ENCODE results near the gene ACSL5.

DNA sequence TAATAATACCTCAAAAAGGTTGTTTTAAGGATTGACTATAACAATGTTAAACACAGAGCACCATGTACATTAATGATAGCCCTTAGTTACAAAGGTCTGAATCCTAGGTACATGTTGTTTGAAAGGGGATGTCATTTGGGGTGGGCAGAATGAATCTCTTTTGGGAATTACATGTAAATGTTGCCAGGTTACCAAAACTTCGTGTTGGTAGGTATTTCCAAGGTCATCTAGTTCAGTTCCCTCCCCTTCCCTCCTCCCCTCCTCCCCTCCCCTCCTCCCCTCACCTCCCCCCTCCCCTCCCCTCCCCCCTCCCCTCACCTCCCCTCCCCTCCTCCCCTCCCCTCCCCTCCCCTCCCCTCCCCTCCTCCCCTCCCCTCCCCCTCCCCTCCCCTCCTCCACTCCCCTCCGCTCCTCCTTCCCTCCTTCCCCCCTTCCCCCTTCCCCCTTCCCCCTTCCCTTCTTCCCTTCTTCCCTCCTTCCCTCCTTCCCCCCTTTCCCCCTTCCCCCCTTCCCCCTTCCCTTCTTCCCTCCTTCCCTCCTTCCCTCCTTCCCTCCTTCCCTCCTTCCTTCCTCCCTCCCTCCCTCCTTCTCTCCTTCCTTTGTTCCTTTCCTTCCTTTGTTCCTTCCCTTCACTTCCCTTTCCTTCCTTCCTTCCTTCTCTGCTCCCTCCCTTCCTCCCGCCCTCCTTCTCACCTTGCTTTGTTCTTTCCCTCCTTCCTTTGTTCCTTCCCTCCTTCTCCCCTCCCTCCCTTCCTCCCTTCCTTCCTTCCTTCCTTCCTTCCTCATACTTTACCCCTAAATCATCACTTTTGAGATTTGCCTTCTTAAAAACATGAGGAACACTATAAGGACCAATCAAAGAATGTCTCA is 81.2 kb downstream of the ACSL5 start:
- TF ChIP-seq CREB1 (CRISPR knock-in tag; IDR thresholded peaks at IDR 0.05; ENCODE audit: low read depth) (no peak), JUNB (IDR thresholded peaks at IDR 0.05; ENCODE audit: unreplicated experiment) (no peak), POLR2AphosphoS5 (IDR thresholded peaks at IDR 0.05; ENCODE audit: low read depth) (no peak), EZH2 (IDR thresholded peaks at IDR 0.05; ENCODE audit: low read depth, unreplicated experiment) (no peak), ZNF331 (CRISPR knock-in tag; IDR thresholded peaks at IDR 0.05; ENCODE audit: low read depth) (no peak), EZH2phosphoT487 (IDR thresholded peaks at IDR 0.05; ENCODE audit: unreplicated experiment) (no peak), STAT1 (IDR thresholded peaks at IDR 0.05; ENCODE audit: unreplicated experiment) (no peak), NANOG (IDR thresholded peaks at IDR 0.05; ENCODE audit: borderline replicate concordance) (no peak)
- TF ChIP-seq, protein P1, sequence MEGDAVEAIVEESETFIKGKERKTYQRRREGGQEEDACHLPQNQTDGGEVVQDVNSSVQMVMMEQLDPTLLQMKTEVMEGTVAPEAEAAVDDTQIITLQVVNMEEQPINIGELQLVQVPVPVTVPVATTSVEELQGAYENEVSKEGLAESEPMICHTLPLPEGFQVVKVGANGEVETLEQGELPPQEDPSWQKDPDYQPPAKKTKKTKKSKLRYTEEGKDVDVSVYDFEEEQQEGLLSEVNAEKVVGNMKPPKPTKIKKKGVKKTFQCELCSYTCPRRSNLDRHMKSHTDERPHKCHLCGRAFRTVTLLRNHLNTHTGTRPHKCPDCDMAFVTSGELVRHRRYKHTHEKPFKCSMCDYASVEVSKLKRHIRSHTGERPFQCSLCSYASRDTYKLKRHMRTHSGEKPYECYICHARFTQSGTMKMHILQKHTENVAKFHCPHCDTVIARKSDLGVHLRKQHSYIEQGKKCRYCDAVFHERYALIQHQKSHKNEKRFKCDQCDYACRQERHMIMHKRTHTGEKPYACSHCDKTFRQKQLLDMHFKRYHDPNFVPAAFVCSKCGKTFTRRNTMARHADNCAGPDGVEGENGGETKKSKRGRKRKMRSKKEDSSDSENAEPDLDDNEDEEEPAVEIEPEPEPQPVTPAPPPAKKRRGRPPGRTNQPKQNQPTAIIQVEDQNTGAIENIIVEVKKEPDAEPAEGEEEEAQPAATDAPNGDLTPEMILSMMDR (conservative IDR thresholded peaks at IDR 0.05; ENCODE audit: low read depth in 2 of 2) = no peak
- TF ChIP-seq, protein P2, sequence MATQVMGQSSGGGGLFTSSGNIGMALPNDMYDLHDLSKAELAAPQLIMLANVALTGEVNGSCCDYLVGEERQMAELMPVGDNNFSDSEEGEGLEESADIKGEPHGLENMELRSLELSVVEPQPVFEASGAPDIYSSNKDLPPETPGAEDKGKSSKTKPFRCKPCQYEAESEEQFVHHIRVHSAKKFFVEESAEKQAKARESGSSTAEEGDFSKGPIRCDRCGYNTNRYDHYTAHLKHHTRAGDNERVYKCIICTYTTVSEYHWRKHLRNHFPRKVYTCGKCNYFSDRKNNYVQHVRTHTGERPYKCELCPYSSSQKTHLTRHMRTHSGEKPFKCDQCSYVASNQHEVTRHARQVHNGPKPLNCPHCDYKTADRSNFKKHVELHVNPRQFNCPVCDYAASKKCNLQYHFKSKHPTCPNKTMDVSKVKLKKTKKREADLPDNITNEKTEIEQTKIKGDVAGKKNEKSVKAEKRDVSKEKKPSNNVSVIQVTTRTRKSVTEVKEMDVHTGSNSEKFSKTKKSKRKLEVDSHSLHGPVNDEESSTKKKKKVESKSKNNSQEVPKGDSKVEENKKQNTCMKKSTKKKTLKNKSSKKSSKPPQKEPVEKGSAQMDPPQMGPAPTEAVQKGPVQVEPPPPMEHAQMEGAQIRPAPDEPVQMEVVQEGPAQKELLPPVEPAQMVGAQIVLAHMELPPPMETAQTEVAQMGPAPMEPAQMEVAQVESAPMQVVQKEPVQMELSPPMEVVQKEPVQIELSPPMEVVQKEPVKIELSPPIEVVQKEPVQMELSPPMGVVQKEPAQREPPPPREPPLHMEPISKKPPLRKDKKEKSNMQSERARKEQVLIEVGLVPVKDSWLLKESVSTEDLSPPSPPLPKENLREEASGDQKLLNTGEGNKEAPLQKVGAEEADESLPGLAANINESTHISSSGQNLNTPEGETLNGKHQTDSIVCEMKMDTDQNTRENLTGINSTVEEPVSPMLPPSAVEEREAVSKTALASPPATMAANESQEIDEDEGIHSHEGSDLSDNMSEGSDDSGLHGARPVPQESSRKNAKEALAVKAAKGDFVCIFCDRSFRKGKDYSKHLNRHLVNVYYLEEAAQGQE (IDR thresholded peaks at IDR 0.05; ENCODE audit: unreplicated experiment) = no peak

Data from GM23338 (cell line).